Lung (tissue), 12 donors: Measurements from ENCODE around the gene TFIP11. TPM values are rescaled to one million over a fixed set of nuclear protein-coding genes. Genes with fewer than 3 reads are reported as not detected.

Experiments
- ATAC-seq: fragments of 200-7000 bp; cut with Tn5 transposase; one replicate; pipeline ENCODE4 v1.9.1; 2020; ENCODE audit warnings: moderate number of reproducible peaks; ENCODE audit not compliant: insufficient read depth, low FRiP score
- DNase-seq, 3 donors: peaks; one replicate each; pipeline ENCODE4 v3.0.0-alpha.2; 2013 to 2017
- H3K27ac ChIP-seq, 2 donors: one replicate each; pipeline ENCODE4 v1.5.1; 2013; ENCODE audit warnings: mild to moderate bottlenecking in 2 of 2, moderate library complexity in 2 of 2, control low read depth in 1 of 2, inconsistent platforms in 1 of 2, low read depth in 1 of 2, low read length in 1 of 2
- H3K27me3 ChIP-seq, 3 donors: one replicate each; pipeline ENCODE4 v1.5.1; 2013; ENCODE audit warnings: low read length in 2 of 3; ENCODE audit not compliant: control insufficient read depth in 3 of 3, insufficient read depth in 3 of 3
- H3K36me3 ChIP-seq, 4 donors: one replicate each; pipeline ENCODE4 v1.5.1; 2013; ENCODE audit warnings: low read length in 4 of 4, mild to moderate bottlenecking in 1 of 4, moderate library complexity in 1 of 4; ENCODE audit not compliant: control insufficient read depth in 4 of 4, insufficient read depth in 4 of 4
- H3K4me1 ChIP-seq, 5 donors: one replicate each; pipeline ENCODE4 v1.5.1; 2013; ENCODE audit warnings: low read length in 5 of 5, mild to moderate bottlenecking in 2 of 5, moderate library complexity in 1 of 5; ENCODE audit not compliant: control insufficient read depth in 5 of 5, insufficient read depth in 5 of 5
- H3K4me3 ChIP-seq: one replicate; pipeline ENCODE4 v1.5.1; 2013; ENCODE audit warnings: mild to moderate bottlenecking, control low read depth, moderate library complexity
- H3K9ac ChIP-seq, 2 donors: one replicate each; pipeline ENCODE4 v1.5.1; 2013; ENCODE audit warnings: low read length in 2 of 2, control low read depth in 1 of 2; ENCODE audit not compliant: insufficient read depth in 1 of 2
- H3K9me3 ChIP-seq, 4 donors: one replicate each; pipeline ENCODE4 v1.5.1; 2013; ENCODE audit warnings: low read length in 3 of 4, mild to moderate bottlenecking in 1 of 4, moderate library complexity in 1 of 4; ENCODE audit not compliant: control insufficient read depth in 4 of 4, insufficient read depth in 3 of 4
- WGBS, 2 donors: extraction: QIAGEN DNeasy Blood & Tissue Kit; methylation state at CpG; one replicate each; pipeline ENCODE4 v1.1.7; 2013; 5-methylcytosine and 5-hydroxymethylcytosine counted together
- polyA plus RNA-seq, 2 donors: library from polyadenylated mRNA; stranded (reverse); fragments of 200-250 nt; gene quantifications; one replicate each; pipeline ENCODE4 v1.2.1, GENCODE V29; 2013
- total RNA-seq, 2 donors: library from RNA; depleted of rRNA in 1 of 2; stranded (reverse); fragments of >200 nt in 1 of 2; gene quantifications; one replicate each; pipeline ENCODE4 v1.2.1, GENCODE V29; 2014 to 2021
- TF ChIP-seq, protein P1 (sequence below): IDR thresholded peaks from 2 replicates; pipeline ENCODE4 v1.5.1; 2012; ENCODE audit warnings: mild to moderate bottlenecking; ENCODE audit errors: control extremely low read depth, extremely low read depth
- donor health status: control.
- donor health status: control.
- donor health status: Bipolar disorder and iron deficiency.
- donor health status: healthy.
- donor health status: DM: yes; HTN: yes; CAD: no.

Gene TFIP11
- total and polyA plus RNA-seq, 4 donors: 18.4 to 37.2 (median 24.5) TPM

DNA sequence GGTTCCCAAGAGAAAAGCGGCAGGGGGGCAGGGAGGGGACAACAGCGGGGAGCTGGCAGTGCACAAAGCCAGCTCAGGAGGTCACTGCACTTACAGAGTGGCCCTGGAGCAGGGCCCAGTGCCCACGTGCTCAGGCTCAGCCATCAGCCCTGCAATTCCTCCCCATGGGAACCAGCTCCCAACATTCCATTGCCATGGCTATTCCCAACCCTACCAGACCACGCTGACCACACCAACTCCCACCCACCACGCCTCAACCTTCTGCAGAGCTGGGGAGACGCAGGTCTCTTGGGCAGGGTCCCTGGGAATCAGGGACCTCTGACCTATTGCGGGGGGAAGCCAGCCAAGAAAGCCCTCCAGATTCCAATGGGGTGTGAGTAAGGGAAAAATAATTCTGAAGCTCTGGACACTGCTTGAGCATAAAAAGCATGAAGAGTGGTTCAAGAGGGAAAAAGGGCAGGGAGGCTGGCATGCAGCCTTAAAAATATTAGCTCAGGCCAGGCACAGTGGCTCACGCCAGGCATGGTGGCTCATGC, 38.3 kb upstream of the TFIP11 start:
- H3K36me3 ChIP-seq: peaks cover 0 to 4% (median 0%) of the 10 kb centered on the region in 4 donors
- 51 to 74% methylated on average over 8 of the region's 8 CpGs for WGBS, 2 donors
- peak overlapping the region; percentile 48 to 72 for H3K27ac ChIP-seq
- H3K9ac ChIP-seq: peak overlapping the region in 1 of 2 donors; percentile 32
- ATAC-seq (peak; percentile 55), DNase-seq (peak; percentile 51 to 76 (median 63))
- H3K9me3 ChIP-seq: no peaks in the 10 kb centered on the region
- no peak overlapping the region for H3K4me3 ChIP-seq
- peaks cover 6 to 16% (median 10%) of the 10 kb centered on the region in 5 donors for H3K4me1 ChIP-seq
- TF ChIP-seq, protein P1, sequence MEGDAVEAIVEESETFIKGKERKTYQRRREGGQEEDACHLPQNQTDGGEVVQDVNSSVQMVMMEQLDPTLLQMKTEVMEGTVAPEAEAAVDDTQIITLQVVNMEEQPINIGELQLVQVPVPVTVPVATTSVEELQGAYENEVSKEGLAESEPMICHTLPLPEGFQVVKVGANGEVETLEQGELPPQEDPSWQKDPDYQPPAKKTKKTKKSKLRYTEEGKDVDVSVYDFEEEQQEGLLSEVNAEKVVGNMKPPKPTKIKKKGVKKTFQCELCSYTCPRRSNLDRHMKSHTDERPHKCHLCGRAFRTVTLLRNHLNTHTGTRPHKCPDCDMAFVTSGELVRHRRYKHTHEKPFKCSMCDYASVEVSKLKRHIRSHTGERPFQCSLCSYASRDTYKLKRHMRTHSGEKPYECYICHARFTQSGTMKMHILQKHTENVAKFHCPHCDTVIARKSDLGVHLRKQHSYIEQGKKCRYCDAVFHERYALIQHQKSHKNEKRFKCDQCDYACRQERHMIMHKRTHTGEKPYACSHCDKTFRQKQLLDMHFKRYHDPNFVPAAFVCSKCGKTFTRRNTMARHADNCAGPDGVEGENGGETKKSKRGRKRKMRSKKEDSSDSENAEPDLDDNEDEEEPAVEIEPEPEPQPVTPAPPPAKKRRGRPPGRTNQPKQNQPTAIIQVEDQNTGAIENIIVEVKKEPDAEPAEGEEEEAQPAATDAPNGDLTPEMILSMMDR: no peak
- no peaks in the 10 kb centered on the region for H3K27me3 ChIP-seq

DNA sequence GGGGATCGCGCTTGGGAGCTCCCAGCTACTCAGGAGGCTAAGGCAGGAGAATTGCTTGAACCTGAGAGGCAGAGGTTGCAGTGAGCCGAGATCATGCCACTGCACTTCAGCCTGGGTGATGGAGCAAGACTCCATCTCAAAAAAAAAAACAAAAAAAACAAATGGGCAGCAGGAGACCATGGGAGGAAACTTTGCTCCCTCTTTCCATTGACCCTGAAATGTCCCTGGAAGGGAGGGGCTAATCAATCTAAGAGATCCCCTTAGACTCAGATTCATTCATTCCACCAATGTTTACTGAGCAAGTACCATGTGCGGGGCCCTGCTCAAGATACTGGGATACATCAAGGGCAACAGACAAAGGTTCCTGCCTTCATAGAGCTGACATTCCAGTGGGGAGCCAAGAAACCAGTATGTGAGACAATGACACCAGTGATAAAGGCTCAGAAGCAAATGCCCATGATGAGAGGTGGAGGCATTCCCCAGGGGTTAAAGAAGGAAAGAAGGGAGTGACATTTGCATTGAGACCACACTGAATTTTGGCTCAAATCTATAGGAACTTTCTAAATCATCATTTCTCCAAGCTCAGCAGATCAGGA, 37.7 kb upstream of the TFIP11 start:
- Histone ChIP-seq H3K9ac (no peak overlapping the region), H3K27ac (peak overlapping the region; percentile 48 to 72), H3K36me3 (peaks cover 0 to 4% (median 0%) of the 10 kb centered on the region in 4 donors), H3K4me3 (no peak overlapping the region), H3K27me3 (no peaks in the 10 kb centered on the region), H3K9me3 (no peaks in the 10 kb centered on the region), H3K4me1 (peaks cover 6 to 13% (median 10%) of the 10 kb centered on the region in 5 donors)
- no peak for ATAC-seq
- WGBS, 2 donors: 91 to 98% methylated on average over 4 of the region's 4 CpGs
- TF ChIP-seq, protein P1: no peak
- DNase-seq: no peak

DNA sequence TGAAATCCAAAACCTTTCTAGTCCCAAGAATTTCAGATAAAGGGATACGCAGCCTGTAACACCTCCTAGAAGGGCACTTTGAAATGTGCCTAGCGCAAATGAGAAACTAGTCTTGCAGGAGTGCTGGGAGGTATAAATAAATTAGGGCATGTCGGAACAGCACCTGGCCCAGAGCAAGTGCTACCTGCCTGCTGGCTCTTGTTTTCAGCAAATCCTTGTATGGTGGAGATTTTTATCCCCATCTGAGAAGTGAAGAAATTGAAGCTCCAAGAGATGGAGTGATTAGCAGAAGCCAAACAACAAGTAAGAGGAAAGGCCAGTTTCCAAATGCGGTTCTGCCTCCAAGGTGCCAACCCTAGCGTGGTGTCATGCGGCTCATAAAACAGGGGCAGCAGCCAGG, 36.7 kb upstream of the TFIP11 start:
- Histone ChIP-seq H3K4me3 (no peak overlapping the region), H3K27ac (no peak overlapping the region), H3K4me1 (peaks cover 5 to 12% (median 10%) of the 10 kb centered on the region in 5 donors), H3K9ac (no peak overlapping the region), H3K36me3 (peaks cover 0 to 6% (median 0%) of the 10 kb centered on the region in 4 donors), H3K9me3 (no peaks in the 10 kb centered on the region), H3K27me3 (no peaks in the 10 kb centered on the region)
- no peak for ATAC-seq
- DNase-seq: no peak
- TF ChIP-seq, protein P1: no peak
- 85 to 93% methylated on average over 6 of the region's 6 CpGs for WGBS, 2 donors
